NCI-H748 (cell line): ENCODE data around the gene LACC1.

Experiments
- DNase-seq: peaks from one replicate; lab custom pipeline; 2025; ENCODE audit not compliant: unreplicated experiment; lab: John Stamatoyannopoulos, UW

Gene LACC1

DNA sequence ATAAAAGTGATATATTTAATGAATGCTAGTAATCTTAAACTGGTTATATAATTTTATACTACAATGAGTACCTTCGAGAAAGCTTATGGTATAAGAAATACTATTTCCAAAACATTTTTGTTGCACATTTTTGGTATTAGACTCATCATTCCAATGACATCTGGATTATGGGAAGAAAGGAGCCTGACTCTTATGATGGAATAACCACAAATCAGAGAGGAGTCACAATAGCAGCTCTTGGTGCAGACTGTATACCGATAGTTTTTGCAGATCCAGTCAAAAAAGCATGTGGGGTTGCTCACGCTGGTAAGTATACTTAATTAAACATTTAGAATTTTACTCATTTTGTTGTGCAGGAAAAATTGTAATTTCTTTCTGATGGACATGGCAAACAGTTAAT, 3.9 kb downstream of the LACC1 start:
- DNase-seq = no peak

DNA sequence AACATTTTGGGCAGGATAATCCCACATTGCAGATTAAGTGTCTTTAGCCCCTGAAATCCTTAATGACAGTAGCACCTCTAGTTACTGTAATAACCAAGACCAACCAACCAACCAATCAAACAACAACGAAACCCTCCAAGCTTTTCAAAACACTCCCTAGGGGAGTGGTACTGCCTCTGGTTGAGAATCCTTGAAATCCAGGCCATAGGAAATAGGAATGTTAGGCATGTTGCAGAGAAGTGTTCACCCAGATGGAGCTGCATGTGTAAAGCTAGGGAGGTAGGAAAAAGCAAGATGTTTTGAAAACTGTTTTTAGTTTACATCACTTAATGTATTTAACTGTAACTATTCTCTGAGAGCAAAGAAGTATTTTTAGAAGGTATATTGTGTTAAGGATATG, 4.5 kb downstream of the LACC1 start:
- no peak for DNase-seq

DNA sequence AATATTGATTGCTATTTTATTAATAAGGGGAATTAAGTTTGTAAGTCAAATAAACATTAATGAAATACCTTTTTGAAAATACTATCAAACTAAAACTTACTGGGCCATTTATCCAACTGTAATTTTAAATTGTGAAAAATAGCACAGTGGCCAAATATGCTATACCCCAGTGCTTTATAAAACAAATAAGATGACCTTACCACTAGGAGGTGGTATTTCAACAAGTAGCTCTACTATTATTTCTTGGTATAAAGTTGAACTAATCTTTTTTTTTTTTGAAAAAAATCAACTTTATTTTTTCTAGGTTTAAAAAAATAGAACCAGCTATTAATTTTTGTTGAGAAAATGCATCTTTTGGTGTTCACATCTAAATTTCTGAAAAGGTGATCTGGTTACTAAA, 14.7 kb downstream of the LACC1 start:
- DNase-seq = no peak

DNA sequence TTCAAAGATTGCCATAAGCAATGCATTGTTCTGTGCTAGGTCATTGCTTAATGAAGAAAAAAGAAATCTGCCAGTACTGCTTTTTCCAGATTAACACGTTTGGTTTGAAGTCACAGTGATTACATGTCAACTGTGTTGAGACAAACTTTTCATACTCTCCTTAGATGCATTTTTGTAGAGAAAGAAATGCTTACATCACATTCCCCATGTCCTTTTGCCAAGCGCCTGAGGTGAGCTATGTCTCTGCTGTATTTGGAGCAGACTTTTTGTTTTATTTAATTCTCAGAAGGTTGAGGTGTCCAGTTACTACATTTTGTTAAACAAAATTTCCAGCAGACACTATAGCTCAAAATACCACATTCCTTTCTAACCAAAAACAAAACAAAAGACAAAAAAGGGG, 16.2 kb downstream of the LACC1 start:
- no peak for DNase-seq

DNA sequence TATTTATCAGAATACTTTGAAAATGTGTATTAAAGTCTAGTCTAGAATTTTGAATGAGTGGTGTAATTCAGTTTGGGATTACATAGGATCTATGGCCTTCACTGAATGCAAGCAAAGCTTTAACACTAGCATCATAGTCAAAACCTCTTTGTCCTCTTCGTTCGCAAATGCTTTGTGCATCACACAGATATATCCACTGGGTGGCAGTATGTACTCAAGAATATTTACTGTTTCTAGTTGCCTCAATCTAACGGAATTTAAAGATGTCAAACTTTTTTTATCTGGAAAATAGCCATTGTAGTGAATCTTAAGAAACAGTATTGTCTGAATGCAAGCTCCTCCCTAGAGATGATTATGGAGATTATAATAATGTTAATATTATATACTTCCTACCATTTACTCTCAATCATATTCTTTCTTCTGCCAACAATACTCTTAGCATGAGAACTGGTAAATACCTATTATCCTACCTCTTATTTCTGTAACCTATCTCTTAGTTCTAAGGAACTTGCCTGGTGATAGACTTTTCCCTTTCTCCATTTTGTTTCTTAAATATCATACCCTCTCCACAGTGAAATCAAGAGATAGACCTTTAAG, 25.8 kb downstream of the LACC1 start:
- peak; percentile 73 for DNase-seq

DNA sequence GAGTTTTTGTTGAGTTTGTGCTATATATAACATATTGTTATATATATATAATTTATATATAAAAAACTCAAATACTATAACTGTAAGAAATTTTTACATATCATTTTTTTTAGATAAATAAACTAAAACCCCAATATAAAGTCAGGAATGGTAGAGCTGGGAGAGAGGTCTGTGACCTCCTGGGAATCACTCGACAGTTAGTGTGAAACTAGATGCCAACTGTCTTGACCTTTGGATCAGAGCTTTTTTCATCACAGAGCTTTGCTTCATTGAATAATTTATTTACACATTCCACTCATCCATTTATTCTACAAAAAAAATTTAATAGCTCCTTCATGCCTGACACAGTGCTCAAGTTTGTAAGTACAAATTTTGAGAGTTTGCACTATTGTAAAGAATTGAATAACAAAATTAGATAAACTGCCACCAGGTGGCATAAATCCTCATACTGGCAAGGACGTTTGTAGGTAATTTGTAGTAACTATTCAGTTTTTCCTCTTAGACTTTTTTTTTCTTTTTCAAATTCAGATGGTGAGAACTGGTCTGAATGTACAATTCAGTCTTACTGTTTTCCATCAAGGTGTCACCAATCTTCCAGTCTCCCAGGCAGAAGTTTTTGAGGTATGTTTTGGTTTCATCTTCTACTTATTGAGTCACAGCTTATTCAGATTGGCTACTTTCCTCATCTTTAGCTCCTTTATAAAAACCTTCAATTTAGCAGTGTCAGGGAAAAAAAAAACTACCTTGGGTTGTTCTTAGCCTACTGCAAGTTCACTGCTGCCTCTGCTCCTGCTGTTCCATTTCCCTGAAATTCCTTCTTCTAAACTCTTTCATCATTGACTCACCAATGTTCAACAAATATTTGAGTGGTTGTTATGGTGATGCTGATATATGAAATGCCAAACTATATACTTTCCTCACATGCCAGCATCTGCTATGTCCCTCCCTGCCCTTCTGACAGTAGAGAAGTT, 28.7 kb downstream of the LACC1 start:
- peak; percentile 77 for DNase-seq

DNA sequence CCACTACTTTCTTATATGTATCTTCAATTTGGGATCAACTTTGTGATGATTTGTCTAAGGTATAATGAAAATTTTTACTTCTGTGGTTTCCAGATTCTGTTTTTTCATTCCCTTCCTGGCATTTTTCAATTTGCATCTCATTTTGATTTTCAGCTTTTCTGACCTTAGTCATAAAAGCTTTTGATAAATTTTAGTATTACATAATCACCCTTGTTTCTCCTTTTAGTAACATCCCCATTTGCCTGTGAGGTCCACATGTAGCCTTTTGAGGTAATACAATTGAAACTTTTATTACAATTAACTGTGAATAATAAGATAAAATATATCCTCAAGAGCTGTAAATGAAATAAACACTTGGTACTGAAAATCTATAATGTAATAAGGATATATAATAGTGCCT, 31.2 kb downstream of the LACC1 start:
- DNase-seq = no peak

DNA sequence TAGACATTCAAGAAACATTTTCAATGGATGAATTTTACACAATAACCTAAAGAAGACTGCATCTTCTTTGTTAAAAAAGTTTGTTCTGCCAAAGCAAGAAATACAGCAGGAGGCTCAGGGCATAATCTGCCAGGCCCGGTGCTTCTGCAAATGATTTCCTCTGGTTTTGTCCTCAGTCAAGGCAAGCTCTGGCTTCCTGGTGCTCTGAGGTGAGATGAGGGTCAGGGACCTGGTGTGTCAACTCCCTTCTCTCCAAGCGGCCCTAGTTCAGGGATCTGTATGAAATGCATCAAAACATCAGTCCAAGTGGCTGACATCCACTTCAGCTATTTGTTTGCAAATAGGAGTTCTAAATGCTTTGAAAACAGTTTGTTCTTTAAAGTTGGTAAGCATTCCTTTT, 31.6 kb downstream of the LACC1 start:
- no peak for DNase-seq

DNA sequence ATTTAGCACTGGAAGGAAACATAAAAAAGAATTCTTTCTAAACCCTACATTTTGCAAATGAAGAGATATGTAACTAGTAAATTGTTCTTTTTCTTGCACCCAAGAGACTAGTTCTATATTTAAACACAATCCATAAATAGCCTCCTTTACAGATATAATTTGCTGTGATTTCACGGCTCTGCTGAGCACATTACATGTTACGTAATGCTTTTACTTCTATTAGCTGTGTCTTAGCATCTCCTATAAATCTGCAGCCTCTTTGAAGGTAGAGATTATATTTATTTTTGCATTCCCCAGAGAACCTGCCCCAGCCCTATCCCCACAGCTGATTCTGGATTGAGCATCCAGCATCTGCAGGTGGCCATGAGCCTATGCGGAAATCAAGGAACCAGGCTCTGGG, 32.2 kb downstream of the LACC1 start:
- no peak for DNase-seq

DNA sequence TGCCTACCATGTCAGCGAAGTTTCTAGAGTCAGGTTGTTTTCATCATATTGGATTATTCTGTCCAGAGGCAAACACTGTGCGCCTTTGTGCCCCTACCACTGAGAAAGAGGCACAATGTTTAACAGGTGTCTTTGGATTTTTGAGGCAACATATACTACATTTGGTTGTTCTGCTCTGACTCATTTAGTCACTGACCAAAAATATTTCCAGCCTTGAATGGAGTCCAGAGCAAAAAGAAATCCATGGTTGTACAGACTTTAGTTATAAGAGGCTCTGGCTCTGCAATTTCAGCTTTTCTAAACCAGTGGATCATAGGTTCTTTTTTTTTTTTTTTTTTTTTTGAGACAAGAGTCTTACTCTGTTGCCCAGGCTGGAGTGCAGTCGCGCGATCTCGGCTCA, 35.7 kb downstream of the LACC1 start:
- DNase-seq = no peak

DNA sequence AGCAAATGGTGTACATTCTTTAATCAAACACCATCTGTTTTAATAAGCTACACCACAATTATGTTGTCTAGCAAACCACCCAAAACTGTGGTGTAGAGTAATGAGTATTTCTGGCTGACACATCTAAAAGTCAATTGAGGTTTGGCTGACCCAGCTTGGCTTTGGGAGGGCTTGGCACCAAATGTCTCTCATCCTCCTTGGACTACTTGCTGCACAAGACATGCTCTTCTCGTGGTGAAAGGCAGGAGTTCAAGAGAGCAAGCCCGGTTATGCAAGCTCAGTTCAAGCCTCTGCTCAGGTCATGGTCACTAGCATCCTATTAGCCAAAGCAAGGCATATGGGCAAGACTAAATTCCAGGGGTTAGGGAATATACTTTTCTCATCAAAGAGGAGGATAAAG, 37.1 kb downstream of the LACC1 start:
- no peak for DNase-seq

DNA sequence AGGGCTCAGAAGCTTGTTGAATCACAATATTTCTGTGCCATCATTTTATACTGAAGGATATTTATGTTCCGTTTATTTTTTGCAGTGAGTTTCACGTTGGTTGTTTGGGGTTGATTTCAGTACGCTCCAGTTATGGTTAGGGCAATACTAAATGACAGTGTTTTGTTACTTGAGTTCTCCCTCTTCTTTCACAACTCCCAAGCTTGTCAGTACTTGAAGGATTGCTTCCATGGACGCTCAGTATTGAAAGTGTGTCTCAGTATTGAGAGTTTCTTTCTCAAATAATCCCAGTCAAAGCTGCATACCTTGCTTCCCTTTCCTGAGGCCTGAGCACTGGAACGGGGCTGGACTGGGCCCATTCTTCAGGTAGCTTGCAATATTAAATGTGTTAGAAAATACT, 38.9 kb downstream of the LACC1 start:
- no peak for DNase-seq

DNA sequence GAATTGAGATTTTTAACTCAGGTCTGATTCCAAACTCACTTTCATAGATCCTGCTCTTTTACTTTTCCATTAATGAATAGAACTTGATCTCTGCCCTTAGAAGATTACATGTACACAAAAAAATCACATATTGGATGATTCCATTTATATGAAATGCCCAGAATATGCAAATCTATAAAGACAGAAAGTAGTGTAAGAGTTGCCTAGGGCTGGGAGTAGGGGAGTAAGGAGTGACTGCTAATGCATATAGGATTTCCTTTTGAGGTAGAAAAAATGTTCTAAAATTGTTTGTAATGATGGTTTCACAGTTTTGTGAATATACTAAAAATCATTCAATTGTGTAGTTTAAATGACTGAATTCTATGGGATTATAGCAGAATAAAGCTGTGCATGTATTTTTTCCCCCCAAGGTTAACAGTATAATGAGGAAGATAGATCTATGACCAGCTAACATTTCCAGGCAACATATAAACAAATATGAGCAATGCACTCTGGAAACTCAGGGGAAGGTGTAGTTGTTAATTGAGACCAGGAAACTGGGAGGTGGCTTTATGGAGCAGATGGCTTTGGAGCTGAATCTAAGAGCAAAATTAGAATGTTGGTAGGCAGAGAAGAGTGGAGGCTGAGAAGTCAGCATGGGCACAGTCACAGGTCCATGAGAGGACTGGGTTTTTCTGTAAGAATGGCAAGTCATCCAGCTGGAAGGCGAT, 41.4 kb downstream of the LACC1 start:
- no peak for DNase-seq

DNA sequence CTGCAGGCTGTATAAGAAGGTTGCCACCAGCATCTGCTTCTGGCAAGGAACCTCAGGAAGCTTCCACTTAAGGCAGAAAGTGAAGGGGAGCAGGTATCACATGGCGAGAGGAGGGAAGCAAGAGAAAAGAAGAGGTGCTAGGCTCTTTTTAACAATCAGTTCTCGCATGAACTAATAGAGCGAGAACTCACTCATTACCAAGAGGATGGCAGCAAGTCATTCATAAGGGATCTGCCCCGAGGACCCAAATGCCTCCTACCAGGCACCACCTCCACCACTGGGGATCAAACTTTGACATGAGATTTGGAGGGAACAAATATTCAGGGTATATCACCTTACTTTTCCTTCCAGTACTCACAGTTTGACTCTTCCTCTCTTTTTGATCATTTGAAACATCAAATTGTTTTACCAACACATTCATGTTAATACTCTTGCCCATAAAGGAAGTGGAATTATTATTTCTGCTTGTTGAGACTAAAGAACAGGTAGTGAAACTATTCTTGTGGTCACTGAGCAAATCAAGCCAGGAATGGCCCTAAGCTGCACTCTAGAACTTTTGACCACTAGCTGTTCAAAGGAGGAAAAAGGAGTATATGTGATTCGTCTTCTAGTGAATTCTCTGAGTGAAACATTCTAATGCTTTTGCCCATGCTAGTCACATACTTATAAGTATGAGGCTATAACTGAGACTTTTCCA, 45.0 kb downstream of the LACC1 start:
- DNase-seq = no peak

DNA sequence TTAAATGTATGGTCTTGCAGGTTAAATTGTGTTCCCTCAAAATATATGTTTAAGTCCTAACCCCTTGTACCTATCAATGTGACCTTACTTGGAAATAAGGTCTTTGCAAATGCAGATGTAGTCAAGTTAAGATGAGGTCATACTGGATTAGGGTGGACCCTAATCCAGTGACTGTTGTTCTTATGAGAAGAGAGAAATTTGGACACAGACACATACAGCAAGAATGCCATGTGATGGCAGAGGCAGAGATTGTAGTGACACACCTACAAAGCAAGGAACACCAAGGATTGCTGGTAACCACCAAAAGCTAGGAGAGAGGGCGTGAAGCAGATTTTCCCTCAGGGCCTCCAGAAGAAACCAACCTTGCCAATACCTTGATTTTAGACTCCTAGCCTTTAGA, 50.2 kb downstream of the LACC1 start:
- DNase-seq = no peak

DNA sequence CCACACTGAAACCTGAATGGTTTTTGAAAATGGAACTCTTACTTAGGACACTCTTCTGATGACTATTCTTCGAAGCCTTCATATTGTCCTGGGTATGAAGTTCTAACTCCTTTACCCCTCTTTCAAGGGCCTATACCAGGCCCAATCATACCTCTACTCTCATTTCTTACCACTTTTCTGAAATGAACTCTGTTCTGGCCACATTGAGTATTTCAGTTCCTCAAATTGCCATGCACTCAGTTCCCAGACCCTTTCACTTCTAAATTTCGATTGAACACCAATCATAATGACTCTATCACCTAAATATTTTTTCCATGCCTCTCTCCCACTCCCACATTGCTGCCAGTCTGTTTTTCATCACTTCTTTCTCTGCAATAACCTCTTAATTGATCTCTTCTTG, 53.7 kb downstream of the LACC1 start:
- no peak for DNase-seq

DNA sequence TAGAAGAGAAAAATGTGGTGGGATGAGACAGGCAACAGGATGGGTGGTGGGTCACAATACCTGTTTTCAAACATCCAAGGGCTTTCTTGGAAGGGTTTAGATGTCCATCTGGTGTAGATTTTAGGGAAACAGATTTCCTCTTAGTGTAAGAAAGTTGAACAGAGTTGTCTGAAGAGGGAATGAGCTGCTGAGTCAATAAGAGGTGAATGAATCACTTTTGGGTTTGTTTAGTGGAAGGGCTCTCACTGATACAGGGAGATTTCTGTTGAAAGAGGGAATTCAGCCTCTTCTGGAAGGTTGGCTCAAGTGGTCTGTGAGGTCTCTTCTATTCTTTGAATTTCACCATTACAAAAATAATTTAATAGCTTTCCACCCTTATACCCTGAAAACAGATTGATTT, 54.6 kb downstream of the LACC1 start:
- no peak for DNase-seq

DNA sequence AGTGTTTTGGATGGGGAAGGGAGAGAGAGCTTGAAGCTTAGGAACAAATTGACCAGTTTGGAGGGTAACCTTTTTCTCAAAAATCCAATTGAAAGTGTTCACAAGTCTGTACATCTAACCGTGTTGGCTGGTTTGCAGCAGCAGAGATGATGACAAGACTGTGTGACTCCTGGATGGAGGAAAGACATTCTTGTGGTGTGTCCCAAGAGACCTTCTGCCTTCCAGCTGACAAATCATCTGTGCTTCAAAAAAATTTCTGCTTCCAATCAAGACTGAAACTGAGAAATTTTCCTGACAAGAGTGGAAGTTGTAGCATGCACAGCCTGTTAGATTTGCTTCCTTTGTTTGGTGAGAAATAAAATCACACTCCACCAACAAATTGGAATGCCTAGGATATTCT, 56.2 kb downstream of the LACC1 start:
- no peak for DNase-seq

DNA sequence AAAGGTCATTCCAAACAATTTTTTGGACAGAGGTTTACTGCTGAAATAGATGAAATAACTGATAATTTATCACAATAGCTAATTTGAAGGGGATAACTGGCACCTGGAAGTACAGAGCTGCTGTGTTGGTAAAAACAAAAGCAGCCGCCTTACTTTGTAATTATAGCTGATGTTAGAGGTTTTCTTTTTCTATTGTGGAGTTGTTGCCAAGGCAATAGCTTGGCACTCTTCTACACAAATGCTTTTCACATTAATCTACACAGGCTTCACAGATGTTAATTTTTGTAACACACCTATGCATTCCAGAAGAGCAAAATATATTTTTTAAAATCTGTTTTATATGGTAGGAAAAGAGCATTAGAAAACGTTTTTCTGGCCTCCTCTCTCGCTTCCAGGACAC, 56.9 kb downstream of the LACC1 start:
- peak; percentile 78 for DNase-seq

DNA sequence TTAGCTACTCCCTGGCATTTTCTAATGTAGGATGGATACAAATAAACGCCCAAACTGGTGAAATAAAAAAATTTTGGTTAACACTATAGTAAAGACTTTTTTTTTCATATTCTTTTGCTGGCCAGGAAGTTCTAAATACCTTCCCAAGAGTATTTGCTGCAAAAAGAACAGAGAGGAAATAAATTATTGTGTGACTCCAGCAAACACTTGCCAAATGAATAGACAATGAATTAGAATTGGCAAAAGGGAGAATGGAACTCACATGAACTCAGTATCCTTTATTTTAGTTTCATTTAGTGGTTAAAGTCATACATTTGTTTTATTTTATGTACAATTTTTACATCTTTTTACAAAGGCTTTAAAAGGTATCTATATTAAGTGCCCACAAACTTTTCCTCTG, 58.1 kb downstream of the LACC1 start:
- DNase-seq = no peak

DNA sequence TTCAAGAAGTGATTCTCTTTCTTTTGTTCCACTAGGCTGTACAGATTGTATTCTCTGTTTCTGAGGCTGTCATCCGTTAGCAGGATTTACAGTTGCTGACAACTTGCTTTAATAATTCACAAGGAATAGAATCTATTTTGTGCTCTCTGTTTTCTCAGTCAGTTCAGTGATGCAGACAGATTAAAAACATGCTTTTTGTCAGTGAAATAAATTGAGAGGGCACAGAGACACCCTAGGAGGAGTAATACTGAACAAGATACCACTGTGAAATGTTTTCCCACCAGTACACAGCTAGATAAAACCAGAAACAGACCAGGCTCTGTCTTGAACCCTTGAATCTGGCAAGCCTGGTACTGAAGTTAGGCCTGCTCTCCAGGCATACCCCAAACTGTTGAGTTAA, 58.7 kb downstream of the LACC1 start:
- no peak for DNase-seq
